Frontal cortex (tissue), 4 donors: ENCODE results near the gene SKAP2. TPM values are rescaled to one million over a fixed set of nuclear protein-coding genes. Genes with fewer than 3 reads are reported as not detected.

Source experiments
- DNase-seq, 2 donors: peaks; one replicate each; pipeline ENCODE4 v3.0.0; 2012; ENCODE audit warnings: low spot score in 2 of 2
- FAIRE-seq: peaks from 2 replicates; lab custom pipeline; 2012; peaks lifted over from hg19 to GRCh38; lab: Jason Lieb, UNC
- total RNA-seq: library from RNA; depleted of rRNA; stranded (reverse); fragments of >200 nt; gene quantifications from one replicate; pipeline ENCODE4 v1.2.3, GENCODE V29; 2014
- donor health status: control.
- donor health status: control.
- donor health status: control.

The SKAP2 gene
- total RNA-seq, 1 donor from 2014 or later = 11.0 TPM

DNA sequence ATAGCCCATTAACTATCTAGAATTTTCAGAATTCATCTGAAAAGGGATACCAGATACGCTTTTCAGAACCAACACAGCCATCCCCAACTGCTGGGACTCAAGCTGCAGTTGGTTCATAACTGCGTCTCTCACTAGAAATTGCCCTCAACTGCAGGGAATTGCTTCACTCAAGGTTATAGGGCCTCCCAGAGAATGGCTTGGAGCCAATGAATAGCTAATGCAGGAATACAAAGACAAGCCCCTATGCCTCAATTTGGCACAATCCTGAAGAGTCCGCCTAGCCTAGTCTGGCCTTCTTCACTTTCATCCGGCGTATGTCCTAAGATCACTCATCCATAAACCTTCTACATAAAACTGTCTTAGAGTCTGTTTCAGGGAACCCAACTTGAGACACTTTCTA, 164.0 kb downstream of the SKAP2 start:
- DNase-seq (no peak), FAIRE-seq (no peak)

DNA sequence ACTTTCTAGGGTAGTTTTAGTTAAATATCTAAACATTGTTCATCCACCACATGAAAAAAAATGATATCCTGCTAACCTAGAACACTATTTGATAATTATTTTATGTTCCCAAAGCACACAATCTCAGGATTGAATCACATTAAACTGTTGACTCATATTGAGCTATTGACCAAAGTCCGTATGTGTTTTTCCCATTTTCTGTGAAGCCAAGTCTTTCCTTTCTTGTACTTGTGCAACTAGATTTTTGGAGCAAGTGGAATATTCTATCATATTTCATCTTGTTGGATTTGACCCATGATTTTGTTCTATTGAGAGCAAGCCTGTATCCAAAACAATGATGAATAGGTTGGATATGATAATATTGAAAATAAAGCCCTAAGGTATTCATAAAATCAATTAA, 164.6 kb downstream of the SKAP2 start:
- DNase-seq (no peak), FAIRE-seq (no peak)

- no peak for FAIRE-seq
Measured at GRCh38 chr7:26698806-26699205, 165.6 kb downstream of the SKAP2 start.

GRCh38 chr7:26698194-26698593, 166.2 kb downstream of the SKAP2 start:
- DNase-seq = no peak
- no peak for FAIRE-seq

More at GRCh38 chr7:26698806-26699205, 165.6 kb downstream of the SKAP2 start:
- DNase-seq = no peak

GRCh38 chr7:26696978-26697377, 167.4 kb downstream of the SKAP2 start:
- DNase-seq (no peak), FAIRE-seq (no peak)

- FAIRE-seq (no peak), DNase-seq (no peak)
Measured at GRCh38 chr7:26696161-26696560, 168.2 kb downstream of the SKAP2 start.

- DNase-seq (no peak), FAIRE-seq (no peak)
Measured at GRCh38 chr7:26694713-26695112, 169.7 kb downstream of the SKAP2 start.

GRCh38 chr7:26694141-26694540, 170.2 kb downstream of the SKAP2 start:
- DNase-seq = no peak
- no peak for FAIRE-seq

GRCh38 chr7:26691886-26692285, 172.5 kb downstream of the SKAP2 start:
- FAIRE-seq = no peak
- no peak for DNase-seq

DNA sequence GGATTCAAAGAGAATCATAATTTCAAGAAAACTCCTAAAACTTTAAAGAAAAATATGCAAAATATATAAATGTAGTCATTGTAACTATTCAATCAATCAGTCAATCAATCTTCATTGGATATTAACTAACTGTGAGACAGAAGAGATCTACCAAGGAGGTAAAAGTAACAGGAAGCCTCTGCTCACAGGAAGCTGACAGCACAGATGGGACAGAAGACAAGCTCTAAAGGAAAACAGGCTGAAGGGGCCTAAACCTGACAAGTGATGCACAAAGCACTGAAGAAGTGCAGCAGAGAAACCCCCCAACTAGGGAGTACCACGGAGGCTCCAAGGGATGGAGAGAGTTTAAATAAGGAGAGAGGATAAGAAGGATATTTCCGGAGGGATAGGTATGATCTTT, 173.0 kb downstream of the SKAP2 start:
- DNase-seq = no peak
- FAIRE-seq = no peak

DNA sequence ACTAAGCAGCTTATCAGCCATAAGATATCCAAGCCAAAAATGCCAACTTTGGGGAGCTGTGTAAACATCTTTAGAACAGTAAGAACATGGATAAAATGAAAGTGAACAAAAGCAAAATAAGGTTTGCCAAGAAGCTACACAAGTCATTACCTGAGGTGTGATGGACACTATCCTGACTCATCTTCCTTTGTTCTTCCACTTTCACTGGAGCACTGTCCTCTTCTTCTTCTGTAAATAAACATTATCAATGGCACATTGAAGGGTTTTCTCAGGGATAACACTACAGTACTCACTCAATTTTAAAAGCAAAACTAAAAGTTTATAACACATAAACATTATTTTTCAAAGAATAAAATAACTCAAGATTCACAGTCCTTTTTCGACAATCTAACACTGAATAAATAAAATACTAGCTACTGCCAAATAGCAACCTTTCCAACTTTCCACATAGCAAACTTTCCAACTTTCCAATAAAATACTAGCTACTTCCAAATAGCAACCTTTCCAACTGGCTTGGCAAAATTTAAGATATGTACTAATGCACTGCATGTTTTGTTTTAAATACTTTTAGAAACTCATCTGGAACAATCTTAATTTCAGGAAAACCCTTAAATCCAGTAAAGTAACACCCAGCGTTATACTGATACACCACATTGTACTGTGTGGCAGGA, 174.1 kb downstream of the SKAP2 start:
- FAIRE-seq = no peak

DNA sequence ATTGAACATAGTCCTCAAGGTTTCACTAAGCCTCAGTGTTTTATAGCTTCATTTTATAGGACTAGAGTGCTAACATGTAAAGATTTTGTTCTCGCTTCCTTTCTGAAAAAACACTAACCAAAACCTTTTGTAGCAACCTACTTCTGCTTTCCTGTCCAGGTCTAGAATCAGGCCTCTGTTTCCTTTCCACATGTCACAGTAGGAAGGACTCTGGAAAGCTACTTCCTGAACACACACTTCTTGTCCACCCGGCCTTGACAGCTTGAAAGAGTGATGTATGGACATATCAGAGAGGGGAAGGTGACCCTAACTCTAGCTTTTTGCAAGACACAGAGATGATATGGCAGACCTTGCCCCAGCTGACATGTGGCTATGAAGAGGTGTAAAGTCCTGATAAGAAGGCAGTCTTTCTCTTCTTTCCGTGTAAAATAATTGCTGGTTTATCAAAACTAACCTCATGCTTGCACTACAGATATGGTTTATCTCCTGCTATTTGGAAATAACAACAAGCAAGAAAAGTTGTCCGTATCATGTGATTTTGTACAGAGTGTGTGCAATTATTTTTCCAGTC, 175.4 kb downstream of the SKAP2 start:
- no peak for DNase-seq
- FAIRE-seq = no peak

More for the DNA sequence above, 174.1 kb downstream of the SKAP2 start:
- DNase-seq = no peak

DNA sequence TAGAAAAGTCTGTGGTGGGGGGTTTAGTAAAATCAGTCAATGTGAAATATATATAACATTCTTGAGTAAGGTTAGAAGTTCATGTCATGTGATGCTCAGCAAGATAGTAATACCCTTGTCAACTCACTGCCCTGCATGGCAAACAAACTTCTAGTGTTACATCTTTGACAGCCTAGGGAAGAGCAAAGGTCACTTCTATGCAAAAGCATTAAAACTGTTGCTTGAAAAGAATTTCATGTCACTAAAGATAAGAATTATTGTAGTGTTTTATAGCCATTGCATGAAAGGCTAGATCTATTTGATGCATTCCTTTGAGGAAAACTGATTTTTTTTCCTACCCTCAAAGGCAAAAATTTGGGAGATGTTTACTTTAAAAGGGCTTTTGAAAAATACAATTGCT, 176.0 kb downstream of the SKAP2 start:
- FAIRE-seq = no peak
- no peak for DNase-seq

- FAIRE-seq (no peak), DNase-seq (no peak)
Measured at GRCh38 chr7:26687032-26687431, 177.4 kb downstream of the SKAP2 start.

DNA sequence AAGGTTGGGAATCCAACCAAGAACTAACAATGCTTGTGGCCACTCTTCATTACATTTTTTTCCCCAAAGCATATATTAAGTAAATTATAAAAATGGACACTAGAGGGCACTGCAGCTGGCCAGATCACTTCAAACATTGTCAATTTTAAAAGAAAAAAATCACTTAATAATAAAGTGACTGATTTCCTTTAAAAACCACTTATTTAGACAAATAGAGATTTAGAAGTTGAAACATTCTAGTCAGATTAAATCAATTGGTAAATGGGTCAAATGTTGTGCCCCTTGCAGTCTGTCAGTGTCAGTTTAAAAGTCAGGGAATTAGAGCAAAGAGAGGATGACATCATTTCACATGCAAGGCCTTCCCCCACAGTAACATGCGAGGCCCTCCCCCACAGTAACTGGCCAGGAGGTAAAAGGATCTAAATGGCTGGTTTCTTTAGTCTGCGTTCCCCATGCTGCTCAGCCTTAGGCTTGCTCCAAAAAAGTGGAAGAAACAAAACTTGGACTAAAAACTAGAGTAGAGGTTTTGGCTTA, 177.9 kb downstream of the SKAP2 start:
- FAIRE-seq (peak; percentile 76), DNase-seq (no peak)

- DNase-seq = no peak
Measured at GRCh38 chr7:26685606-26686005, 178.8 kb downstream of the SKAP2 start.

GRCh38 chr7:26684447-26684846, 179.9 kb downstream of the SKAP2 start:
- FAIRE-seq (no peak), DNase-seq (no peak)

More at GRCh38 chr7:26685606-26686005, 178.8 kb downstream of the SKAP2 start:
- FAIRE-seq = no peak

GRCh38 chr7:26683277-26683676, 181.1 kb downstream of the SKAP2 start:
- DNase-seq (no peak), FAIRE-seq (no peak)

DNA sequence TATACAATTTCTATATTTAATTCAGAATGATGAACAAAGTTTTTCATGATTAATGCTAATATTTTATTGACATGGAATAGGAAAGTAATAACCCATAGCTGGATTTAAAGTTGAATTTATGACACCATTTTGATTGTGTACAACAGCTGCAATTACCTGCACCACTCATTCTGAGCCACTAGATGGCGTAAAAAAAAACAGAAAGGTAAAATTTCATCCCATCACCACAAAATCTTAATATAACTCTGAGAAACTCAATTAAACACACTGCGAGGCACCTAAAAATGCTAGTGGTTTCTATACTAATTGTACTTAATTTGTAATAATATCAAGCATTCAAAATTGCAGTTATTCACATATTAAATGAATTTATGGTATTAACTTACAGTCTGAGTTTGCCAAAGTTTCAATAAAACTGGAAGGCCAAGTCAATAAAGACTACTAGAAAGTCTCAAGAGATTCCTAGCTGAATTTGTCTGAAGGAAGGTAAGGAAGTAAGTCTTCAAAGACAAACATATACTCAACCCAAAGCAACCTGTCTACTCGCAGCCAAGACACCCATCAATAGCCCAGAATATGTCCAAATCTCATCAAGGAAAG, 182.5 kb downstream of the SKAP2 start:
- FAIRE-seq = peak; percentile 93
- DNase-seq = no peak

DNA sequence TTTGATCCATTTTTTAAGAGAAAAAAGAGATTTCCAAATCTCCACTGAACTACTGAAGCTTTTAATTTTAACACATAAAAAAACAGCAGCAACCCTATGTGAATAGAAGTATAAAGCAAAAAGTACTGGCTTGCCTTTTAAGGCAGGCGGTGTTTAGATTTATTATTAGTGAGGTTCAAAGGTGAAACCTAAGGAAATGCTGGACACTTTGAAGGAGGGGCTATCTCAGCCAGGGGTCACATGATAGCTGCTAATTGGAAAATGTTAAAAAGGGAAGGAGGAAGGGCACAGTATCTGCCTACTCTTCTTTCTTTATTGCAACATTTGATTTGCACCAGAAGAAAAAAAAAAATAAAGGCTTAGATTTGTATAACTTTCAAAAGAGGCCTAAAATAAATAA, 183.8 kb downstream of the SKAP2 start:
- DNase-seq = no peak
- FAIRE-seq = no peak
